Measurements from ENCODE around the gene PROC. TPM values are rescaled to one million over a fixed set of nuclear protein-coding genes. Genes with fewer than 3 reads are reported as not detected.
"Not testable (repeated sequence)": the region's sequence is repeated elsewhere in the genome, so short reads cannot be mapped to it uniquely, and the experiment has no call there.

PROC gene
- total and polyA plus RNA-seq, 9 donors, result 0.51 to 1.1 TPM; not detected in 7

DNA sequence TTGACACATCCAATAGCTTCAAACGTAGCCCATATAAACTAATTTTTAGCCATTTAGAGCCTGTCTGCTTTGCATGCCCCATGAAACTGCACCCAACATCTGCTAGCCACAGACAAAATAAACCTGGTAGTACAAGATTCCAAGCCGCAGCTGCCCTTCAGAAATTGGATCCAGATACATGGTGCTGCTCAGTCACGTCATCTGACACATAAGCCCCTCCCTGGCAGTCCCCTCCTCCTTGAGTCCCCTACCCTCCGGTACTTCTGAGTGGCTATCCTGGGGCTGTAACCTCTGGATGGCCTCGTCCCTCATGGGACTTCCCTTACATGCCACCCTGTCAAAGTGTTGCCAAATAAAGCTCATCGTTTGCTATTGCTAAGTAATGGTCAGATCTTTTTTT lies 33.8 kb downstream of the PROC start:
- Histone ChIP-seq H3K4me1 (ENCODE audit: insufficient read depth) (no peaks in the 10 kb centered on the region), H3K36me3 (no peaks in the 10 kb centered on the region), H3K27ac (no peak overlapping the region), H3K4me3 (no peak overlapping the region), H3K27me3 (no peaks in the 10 kb centered on the region), H3K9me3 (no peaks in the 10 kb centered on the region)
- intact Hi-C loops (cut with DNase I), result no loop called here
- TF ChIP-seq, protein P1, sequence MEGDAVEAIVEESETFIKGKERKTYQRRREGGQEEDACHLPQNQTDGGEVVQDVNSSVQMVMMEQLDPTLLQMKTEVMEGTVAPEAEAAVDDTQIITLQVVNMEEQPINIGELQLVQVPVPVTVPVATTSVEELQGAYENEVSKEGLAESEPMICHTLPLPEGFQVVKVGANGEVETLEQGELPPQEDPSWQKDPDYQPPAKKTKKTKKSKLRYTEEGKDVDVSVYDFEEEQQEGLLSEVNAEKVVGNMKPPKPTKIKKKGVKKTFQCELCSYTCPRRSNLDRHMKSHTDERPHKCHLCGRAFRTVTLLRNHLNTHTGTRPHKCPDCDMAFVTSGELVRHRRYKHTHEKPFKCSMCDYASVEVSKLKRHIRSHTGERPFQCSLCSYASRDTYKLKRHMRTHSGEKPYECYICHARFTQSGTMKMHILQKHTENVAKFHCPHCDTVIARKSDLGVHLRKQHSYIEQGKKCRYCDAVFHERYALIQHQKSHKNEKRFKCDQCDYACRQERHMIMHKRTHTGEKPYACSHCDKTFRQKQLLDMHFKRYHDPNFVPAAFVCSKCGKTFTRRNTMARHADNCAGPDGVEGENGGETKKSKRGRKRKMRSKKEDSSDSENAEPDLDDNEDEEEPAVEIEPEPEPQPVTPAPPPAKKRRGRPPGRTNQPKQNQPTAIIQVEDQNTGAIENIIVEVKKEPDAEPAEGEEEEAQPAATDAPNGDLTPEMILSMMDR (IDR thresholded peaks at IDR 0.05), result no peak
- TF ChIP-seq POLR2A (IDR thresholded peaks at IDR 0.05), result no peak
- no peak for TF ChIP-seq EP300 (IDR thresholded peaks at IDR 0.05)
- DNase-seq, result no peak
- 83 to 93% (median 92%) methylated on average over 6 of the region's 6 CpGs for WGBS, 3 donors

DNA sequence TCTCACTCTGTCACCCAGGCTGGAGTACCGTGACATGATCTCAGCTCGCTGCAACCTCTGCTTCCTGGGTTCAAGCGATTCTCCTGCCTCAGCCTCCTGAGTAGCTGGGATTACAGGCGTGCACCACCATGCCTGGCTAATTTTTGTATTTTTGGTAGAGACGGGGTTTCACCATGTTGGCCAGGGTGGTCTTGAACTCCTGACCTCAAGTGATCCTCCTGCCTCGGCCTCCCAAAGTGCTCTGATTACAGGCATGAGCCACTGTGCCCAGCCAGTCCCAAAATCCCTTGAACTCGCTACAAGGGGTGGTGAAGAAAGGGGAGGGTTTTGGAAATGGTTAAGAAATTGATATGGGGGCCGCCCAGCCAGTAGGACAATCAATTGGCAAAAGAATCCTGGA lies 34.2 kb downstream of the PROC start:
- DNase-seq; intact Hi-C loops (cut with DNase I); H3K27me3 ChIP-seq; H3K36me3 ChIP-seq; H3K4me1 ChIP-seq (ENCODE audit: insufficient read depth); H3K4me3 ChIP-seq; H3K9me3 ChIP-seq; H3K27ac ChIP-seq: not testable (repeated sequence)
- 95 to 96% (median 96%) methylated on average over 8 of the region's 8 CpGs for WGBS, 3 donors

DNA sequence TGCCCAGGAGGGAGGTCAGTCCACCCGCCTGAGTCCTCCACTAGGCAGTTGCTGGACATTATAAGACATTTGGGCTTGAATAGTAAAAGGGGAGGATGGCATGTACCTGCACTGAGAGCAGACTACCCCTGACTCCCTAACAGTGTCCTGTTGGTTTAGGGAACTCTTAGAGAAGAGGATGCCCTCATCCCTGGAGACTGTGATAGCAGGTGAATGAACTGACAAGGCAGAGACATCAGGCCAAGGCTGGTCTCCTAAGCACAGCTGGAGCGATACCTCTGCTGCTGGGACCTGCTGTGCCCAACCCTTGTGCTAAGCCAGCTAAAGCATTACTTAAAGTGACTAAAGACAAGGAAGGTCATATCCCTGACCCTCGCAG lies 34.8 kb downstream of the PROC start:
- 95 to 100% (median 97%) methylated on average over 3 of the region's 3 CpGs for WGBS, 3 donors
- no peak for DNase-seq
- Histone ChIP-seq H3K27me3 (no peaks in the 10 kb centered on the region), H3K27ac (no peak overlapping the region), H3K4me1 (ENCODE audit: insufficient read depth) (no peaks in the 10 kb centered on the region), H3K4me3 (no peak overlapping the region), H3K36me3 (no peaks in the 10 kb centered on the region), H3K9me3 (no peaks in the 10 kb centered on the region)
- intact Hi-C loops (cut with DNase I), result no loop called here
- TF ChIP-seq EP300 (IDR thresholded peaks at IDR 0.05) (no peak), POLR2A (IDR thresholded peaks at IDR 0.05) (no peak)
- TF ChIP-seq, protein P1 (IDR thresholded peaks at IDR 0.05), result no peak

DNA sequence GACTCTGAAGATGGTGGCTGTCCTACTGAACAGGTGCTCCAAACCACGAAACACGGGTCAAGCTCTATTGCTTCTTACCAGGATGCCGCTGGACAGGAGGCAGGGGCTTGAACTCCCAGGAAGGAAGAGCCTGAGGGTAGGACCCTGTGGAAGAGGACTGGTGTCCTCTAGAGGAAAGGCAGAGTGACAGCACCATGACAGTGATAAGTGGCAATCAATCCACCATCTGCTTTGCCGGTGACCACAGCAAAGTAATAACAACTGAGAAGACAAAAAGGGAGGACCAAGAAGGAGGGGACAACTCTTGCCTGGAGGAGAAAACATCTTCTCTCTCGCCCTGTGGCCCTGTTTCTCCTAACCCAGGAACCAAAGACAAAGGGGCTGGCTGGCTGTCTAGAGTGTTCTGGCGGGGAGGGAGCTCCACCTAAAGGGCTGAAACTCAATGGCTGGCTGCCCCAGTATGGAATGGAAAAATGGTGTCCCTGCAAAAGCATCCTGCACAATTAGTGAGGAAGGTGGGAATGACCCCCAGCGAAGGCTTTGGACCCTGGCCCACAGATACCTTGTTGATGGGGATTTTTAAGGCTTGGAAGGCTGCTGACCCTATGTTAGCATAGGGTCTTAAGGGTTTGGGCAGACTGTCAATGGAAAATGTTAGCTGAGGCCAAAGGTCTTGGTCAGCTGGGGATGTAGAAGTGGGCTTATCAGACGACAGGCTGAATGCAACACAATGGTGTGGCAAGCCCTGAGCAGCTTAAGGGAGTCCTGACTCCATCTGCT lies 35.4 kb downstream of the PROC start:
- no peak for DNase-seq
- TF ChIP-seq POLR2A (IDR thresholded peaks at IDR 0.05) (no peak), EP300 (IDR thresholded peaks at IDR 0.05) (no peak)
- TF ChIP-seq, protein P1 (IDR thresholded peaks at IDR 0.05), result no peak
- Histone ChIP-seq H3K9me3 (no peaks in the 10 kb centered on the region), H3K27ac (no peak overlapping the region), H3K4me3 (no peak overlapping the region), H3K27me3 (no peaks in the 10 kb centered on the region), H3K4me1 (ENCODE audit: insufficient read depth) (no peaks in the 10 kb centered on the region), H3K36me3 (no peaks in the 10 kb centered on the region)
- intact Hi-C loops (cut with DNase I), result no loop called here
- WGBS, 3 donors, result 85 to 89% (median 88%) methylated on average over 8 of the region's 8 CpGs

All from ovary (tissue), 9 donors.